Activated T-helper 1 cell treated with Interleukin-2 at 50 U/mL for 16 hours (primary cell): ENCODE data around the gene CD38.
"Not testable (repeated sequence)": the region's sequence is repeated elsewhere in the genome, so short reads cannot be mapped to it uniquely, and the experiment has no call there.

Source experiments
- DNase-seq: peaks from one replicate; pipeline ENCODE4 v3.0.0-alpha.2; 2020; ENCODE audit warnings: low read depth

Gene CD38

DNA sequence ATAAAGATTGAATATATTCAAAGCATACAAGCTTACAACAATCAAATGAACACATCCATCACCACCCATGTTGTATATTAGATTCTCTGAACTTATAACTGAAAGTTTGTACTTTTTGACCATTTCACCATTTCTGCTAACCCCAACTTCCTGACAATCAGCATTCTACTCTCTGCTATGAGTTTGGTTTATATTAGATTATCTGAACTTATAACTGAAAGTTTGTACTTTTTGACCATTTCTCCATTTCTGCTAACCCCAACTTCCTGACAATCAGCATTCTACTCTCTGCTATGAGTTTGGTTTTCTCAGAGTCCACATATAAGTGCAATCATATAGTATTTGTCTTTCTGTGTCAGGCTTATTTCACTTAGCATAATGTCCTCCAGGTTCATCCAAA, 15.7 kb upstream of the CD38 start:
- DNase-seq, result not testable (repeated sequence)

DNA sequence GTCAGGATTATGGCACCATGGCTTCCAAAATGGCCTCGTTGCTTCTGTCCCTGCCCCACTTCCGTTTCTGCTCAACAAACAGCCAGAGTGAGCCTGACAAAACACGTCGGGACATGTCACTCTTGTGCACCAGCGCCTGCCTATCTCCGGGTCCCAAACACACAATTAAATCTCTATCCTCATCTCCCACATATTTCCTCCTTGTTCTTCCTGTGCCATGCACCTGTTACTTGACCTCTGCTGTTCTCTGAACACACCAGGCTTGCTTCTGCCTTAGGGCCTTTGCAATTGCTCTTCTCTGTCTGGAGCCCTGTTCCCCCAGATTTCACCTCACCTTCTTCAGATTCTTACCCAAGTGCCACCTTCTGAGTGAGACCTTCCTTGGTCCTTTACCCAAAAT, 12.7 kb upstream of the CD38 start:
- no peak for DNase-seq

DNA sequence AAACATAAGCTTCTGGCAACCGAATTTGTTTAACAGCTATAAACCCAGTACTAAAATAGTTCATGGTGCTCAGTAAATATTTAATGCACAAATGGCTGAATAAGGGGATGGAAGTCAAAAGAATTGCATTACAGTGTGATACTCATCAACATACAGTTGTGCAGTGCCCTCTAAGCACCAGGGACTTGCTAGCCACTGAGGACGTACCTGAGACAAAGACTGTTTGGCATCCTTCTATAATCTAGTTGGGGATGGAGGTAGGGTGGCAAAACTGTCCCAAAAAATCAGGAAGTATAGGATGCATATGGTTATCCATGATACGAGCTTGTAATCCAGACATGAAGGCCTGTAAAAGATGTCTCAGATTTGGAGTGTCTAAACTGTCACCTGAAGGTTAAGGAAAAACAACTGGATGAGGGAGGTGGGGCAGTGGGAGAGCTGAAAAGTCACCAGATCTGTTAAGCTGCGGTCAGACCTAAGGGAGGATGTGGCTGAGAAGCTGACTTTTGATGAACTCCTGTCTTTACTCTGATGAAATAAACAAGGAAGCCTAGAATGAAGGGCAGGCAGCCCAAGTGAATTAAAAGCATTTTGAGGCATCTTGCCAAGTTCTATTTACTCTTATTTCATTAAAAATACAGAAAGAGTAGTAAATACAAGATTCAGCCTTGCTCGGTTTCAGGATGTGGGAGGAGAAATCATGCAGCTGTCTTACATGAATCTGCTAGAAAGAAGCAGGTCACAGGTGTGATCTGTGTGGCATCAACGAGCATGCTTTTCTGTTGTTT, 12.0 kb upstream of the CD38 start:
- DNase-seq, result peak; percentile 13

DNA sequence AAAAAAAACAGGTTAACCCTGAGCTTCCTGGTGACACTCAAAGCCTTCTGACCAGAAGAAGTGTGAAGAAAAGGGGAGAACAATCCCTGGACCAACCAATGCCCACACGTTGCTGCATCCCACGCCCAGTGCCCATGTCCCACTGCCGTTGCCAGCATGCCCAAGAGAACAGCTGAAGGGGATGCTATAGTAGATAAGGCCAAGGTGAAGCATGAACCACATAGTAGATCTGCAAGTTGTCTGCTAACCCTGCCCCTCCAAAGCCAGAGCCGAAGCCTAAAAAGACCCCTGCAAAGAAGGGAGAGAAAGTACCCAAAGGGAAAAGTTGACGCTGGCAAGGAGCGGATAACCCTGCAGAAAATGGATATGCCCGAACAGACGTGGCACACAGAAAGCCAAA, 11.3 kb upstream of the CD38 start:
- no peak for DNase-seq

DNA sequence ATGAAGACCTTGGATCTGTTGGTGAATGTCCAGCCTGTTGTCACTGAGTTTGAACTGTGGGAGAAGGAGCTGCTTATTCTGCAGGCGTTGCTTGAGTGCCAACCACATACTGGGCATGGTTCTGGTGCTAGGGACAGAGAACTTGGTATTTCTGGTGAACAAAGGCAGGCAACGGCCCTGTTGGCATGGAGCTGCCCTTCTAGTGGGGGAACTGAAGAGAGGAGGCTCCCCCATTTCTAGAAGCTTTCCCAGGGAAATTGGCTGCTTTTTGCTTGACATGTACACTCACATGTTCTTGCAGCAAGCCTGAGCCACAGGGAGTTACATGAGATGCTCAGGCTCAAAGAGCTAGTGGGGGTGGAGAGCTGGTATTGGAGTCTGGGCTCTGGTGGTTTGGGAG, 8.9 kb upstream of the CD38 start:
- DNase-seq, result no peak

DNA sequence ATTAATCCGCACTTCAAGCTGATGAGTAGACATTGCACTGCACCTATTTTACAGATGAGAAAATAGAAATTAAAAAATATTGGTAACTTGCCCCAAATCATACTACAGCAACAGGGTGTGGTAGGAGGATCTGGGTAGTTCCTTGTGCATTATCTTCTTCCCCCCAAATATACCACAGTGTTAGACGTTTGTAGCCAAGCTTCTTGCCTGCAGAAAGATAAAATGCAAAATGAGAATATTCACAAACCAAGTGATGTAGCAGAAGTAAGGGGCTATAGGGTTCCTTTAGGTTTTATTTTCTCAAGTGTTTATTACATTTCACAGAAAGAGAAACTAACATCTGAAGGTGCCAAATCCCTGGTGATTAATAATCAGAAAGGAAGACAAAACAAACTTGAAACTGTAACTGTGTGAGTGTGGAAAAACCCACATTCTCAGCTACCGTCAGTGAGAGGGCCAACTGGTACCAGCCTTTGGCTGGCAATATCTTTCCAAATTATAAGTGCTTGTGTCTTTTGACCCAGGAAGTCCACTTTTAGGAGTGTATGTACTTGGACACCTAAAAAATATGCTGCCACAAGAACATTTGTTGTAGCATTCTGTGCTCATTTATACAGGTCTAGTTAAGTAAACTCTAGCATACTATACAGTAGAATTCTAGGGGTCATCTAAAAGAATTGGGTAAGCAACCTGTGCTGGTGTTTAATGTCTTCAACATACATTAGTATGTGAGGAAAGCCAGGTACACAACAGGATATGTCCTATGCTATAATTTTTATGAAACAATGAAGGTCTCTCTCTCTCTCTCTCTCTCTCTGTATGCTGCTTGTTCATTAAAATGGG, 6.7 kb upstream of the CD38 start:
- no peak for DNase-seq

- no peak for DNase-seq
These were observed 4.1 kb upstream of the CD38 start for GRCh38 chr4:15774020-15774420.

DNA sequence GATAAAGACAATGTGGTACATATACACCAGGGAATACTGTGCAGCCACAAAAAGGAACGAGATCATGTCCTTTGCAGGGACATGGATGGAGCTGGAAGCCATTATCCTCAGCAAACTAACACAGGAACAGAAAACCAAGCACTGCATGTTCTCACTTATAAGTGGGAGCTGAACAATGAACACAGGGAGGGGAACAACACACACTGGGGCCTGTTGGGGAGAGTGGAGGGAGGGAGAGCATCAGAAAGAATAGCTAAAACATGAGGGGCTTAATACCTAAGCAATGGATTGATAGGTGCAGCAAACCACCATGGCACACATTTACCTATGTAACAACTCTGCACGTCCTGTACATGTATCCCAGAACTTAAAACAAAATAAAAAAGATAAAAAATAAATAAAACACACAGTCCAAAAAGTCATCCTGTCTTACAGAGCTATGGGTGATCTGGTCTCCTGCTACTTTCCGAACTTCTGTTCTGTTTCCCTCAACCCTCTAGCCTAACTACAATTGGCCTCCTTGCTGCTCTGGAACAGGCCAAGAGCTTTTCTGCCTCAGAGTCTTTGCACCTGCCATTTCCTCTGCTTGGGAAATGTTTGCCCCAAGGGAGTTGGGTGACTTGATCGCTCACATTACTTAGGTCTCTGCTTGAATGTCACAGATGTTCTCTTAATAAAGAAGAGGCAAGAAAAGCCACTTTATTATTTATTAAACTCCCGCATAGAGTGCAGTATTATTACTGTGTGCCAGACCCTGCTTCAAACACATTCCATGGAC, 1.1 kb upstream of the CD38 start:
- no peak for DNase-seq

- no peak for DNase-seq
These were observed 335 bp upstream of the CD38 start for GRCh38 chr4:15777697-15778288.

DNA sequence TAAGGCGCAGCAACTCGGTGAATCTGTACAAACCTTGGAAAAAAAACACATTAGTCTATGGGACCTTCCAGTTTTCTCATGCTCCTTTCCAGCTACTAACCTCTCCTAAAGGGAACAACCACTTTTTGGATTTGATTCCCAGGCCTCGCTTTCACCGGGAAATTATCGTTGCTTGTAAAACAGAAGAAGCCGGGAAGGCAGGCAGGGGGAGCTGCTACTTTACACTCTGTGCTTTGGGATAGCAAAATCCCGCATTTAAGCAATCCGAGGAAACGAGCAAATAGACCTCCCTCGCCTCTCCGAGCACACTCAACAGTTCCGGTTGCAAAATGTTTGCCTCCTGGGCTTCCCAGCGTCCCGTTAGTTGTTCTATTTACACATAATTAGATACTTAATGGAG, 1.2 kb downstream of the CD38 start:
- DNase-seq, result no peak

- no peak for DNase-seq
These were observed 1.7 kb downstream of the CD38 start for GRCh38 chr4:15779809-15780208.

DNA sequence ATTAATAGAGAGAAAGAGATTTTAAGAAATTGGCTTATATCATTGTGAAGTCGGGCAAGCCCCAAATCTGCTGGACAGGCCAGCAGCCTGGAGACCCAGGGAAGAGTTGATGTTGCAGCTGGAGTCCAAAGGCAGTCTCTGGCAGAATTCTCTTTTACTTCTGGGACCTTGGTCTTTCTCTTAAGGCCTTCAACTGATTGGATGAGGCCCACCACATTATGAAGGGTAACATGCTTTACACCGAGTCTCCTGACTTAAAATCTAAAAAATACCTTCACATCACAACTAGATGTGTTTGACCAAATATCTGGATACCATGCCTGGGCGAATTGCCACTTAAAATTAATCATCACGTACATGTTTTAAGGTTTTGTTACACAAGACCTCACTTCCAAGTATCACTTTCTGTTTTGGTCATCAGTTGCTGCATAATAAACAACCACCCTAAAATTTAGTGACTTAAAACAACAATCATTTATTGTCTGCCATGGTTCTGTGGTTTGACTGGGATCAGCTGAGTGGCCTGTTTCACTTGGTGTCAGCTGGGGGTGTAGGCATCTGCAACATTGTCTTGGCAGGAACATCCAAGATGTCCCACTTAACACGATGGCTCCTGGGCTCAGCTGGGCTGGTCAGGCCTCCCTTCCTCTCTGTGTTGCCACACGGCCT, 3.4 kb downstream of the CD38 start:
- DNase-seq, result no peak

DNA sequence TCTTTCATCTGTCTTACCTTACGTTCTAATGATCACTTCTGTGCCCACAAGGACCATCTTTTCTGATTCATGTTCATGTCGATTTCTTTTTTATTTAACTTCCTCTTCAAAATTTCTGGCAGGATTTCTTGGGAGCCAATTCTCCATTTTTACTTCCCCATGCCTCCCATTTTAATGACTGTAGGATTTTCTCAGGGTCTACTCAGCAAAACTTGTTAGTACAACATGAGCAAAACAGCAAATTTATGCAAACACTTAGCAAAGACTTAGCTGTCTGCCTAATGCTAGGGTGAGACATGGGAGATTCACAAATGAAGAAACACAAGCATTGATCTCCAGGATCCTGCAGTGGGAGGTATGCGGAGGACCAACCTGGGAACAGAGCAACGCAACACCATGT, 5.5 kb downstream of the CD38 start:
- no peak for DNase-seq

DNA sequence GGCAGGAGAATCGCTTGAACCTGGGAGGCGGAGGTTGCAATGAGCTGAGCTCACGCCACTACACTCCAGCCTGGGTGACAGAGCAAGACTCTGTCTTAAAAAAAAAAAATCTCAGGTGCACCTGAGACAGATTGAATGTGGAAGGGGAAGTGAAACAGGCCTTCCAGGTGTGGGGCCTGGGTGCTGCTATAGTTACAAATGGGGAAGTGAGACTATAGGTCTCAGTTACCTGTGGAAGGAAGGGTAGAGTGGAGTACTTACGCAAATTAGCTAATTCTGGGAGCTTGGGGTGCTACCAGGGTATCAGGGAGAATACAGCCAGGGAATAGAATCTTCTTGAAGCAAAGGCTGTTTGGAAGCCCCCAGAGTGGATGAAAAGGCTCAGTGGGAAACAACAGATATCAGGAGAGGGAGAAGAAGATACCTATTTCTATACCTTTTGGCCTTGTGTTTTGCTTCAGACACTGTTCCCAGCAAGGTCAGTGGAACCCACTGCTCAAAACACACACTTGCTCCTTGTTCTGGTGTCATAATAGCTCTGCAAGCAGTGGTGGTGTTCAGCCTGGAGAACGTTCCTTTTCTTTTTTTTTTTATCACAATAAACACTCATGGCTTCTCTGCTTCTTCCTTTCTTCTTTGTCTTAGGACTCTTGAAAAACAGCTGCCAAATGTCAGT, 7.0 kb downstream of the CD38 start:
- DNase-seq, result no peak

GRCh38 chr4:15786743-15787142, 8.6 kb downstream of the CD38 start:
- no peak for DNase-seq

GRCh38 chr4:15792974-15793373, 14.8 kb downstream of the CD38 start:
- DNase-seq, result no peak

DNA sequence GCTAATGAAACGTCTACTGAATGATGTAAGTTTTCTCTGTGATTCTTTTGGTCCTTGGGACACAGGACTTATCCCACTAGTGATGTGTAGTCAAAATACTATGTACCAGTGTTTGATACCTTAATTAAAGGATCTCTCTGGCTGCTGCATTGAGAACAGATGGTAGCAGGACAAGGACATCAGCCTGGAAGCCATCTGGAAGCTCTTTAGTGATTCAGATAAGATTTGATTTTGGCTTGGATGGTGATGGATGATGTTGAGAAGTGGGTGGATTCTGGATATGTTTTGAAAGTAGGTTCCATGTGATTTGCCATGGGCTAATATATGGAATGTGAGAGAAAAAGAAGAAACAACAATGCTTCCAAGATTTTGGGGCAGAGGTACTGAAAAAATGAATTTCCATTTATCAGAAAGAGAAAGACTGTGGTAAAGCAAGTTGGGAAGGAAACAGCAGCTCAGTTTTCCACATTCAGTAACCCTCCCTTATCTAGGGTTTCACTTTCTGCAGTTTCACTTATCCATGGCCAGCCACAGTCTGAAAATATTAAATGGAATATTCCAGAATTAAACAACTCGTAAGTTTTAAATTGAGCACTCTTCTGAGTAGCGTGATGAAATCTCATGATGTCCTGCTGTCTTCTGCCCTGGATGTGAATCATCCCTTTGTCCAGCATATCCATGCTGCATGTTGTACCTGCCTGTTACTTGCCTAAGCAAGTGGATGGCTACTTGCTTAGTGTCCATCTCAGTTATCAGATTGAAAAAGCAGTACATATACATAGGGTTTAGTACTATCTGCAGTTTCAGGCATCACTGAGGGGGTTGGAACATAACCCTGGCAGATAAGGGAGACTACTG, 15.6 kb downstream of the CD38 start:
- DNase-seq, result no peak

DNA sequence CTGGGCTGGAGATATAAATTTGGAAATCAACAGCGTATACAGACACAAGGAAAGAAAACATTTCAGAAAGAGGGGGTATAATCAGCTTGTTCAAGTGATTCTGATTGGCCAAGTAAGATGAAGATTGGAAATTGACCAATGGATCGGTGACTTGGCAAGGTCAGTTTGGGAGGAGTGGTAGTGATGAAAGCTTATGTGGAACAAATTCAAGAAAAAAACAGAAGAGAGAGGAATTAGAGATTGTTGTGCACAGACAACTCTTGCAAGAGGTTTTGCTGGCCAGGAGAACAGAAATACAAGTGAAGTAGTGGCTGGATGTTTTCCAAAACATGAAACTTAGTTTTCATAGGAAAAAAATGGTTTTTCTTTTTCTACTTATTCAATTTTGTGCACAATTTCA, 16.3 kb downstream of the CD38 start:
- no peak for DNase-seq

DNA sequence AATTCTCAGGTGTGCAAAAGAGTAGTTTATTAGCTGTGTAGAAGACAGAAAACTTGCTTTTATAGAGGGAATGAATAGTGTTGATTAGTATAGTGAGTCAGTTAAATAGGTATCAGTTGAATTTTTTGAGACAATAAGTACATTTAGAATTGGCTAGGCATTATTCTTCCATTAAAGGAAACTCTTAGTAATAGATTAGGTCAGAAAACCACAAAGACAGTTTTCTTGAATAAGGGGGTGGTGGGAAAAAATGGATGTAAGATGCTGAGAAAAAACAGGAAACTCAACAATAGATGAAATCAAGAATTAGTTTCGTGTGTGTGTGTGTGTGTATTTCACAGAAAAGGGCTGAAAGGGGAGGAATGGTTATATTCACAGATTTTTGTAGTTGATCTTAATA, 16.8 kb downstream of the CD38 start:
- no peak for DNase-seq

DNA sequence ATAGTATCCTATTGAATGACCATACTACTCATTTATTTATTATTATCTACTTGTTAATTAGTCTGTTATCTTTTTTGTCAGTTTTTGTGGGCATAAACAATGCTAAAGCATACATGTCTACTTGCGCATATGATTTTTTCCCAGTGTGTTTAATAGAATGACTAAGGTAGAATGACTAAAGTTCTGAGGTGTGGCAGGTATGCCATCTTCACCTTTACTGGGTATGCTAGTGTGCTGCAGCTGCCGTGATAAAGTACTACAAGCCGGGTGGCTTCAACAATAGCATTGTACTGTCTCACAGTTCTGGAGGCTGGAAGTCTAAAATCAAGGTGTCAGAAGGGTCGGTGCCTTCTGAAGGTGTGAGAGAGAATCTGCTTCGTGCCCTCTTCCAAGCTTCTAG, 19.2 kb downstream of the CD38 start:
- DNase-seq, result no peak
